Measurements from ENCODE around the gene ARHGAP15.

DNA sequence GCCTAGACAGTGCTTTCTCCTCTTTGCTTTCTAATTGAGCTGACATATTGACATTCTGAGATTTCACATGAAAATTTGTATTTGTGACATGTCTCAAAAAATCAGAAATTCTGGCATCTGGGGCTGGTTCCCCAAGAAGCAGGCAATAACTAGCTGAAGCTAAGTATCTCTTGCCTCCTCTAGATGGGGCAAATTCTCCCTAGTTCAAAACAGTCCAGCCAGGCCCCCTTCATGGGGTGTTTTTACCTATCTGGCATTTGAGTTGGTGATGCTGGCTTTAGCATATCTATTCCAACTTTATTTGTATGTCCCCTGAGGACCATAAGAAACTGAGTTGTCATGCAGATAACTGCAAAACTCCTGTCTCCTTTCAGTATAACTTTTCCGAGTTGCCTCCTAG lies 39.9 kb downstream of the ARHGAP15 start:
- TF ChIP-seq, protein P1, sequence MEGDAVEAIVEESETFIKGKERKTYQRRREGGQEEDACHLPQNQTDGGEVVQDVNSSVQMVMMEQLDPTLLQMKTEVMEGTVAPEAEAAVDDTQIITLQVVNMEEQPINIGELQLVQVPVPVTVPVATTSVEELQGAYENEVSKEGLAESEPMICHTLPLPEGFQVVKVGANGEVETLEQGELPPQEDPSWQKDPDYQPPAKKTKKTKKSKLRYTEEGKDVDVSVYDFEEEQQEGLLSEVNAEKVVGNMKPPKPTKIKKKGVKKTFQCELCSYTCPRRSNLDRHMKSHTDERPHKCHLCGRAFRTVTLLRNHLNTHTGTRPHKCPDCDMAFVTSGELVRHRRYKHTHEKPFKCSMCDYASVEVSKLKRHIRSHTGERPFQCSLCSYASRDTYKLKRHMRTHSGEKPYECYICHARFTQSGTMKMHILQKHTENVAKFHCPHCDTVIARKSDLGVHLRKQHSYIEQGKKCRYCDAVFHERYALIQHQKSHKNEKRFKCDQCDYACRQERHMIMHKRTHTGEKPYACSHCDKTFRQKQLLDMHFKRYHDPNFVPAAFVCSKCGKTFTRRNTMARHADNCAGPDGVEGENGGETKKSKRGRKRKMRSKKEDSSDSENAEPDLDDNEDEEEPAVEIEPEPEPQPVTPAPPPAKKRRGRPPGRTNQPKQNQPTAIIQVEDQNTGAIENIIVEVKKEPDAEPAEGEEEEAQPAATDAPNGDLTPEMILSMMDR (conservative IDR thresholded peaks at IDR 0.05; ENCODE audit: low read depth in 2 of 2), result peak; percentile 31; a peak in 3 of 4 replicates
- TF ChIP-seq POLR2AphosphoS5 (IDR thresholded peaks at IDR 0.05; ENCODE audit: low read depth), result no peak

Measured in GM23338 (cell line).